ENCODE data around the gene AFG1L. TPM values are rescaled to one million over a fixed set of nuclear protein-coding genes. Genes with fewer than 3 reads are reported as not detected.

The AFG1L gene
- total and polyA plus RNA-seq, 12 donors = 2.5 to 13.5 (median 6.6) TPM

DNA sequence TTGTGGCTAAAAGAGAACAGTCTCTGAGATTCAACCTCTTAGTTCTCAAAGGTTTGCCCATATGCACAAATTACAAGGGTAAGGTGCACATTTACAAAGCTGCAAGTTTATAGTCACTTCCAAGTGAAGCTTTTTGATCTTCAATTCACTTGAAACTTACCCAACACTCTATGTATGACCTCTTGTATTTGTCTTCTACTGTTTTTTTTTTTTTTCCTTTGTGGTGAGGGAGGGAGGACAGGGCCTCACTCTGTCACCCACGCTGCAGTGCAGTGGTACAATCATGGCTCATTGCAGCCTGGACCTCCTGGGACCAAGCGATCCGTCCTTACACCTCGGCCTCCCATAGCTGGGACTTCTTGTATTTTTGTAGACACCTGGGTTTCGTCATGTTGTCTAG is 261.4 kb downstream of the AFG1L start:
- H3K27ac ChIP-seq = no peak overlapping the region

DNA sequence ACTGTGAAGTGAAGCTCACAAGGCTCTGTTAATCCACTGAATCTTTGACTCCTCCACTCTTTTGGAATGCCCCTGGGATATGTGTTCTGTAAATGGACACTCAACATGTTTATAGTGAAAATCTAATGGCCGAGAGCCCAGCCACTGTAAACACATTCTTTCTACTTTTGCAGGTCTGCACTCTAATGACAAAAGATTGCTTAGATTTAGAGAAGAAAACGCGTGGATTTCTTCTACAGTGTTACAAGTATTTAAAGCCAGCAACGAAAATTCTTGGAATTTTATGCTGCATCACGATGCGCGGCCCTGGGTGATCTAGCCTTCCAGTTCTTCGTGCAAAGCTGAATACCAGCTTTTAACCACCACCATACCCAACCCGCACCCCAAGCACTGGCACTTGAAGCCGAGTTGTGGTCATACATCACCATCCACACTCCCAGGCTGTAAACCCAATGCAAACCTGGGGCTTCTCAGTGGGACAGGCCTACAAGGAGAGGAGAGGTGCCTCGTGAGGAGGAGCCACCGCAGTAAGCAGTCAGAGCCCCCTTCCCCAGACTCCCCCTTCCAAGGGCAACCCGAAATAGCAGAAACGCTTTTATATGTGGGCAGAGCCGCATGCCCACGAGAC is 262.1 kb downstream of the AFG1L start:
- DNase-seq = peak in 4 of 7 donors; percentile 25 to 57 (median 32)
- Histone ChIP-seq H3K27me3 (no peaks in the 10 kb centered on the region), H3K36me3 (replicated peaks in 1 of 2) (no peaks in the 10 kb centered on the region), H3K4me1 (replicated peaks in 1 of 2) (peaks cover 6 to 8% of the 10 kb centered on the region in 2 donors), H3K4me3 (peak overlapping the region in 1 of 4 donors; percentile 93), H3K9me3 (replicated peaks in 1 of 3) (no peaks in the 10 kb centered on the region), H3K27ac (peak overlapping the region in 3 of 5 donors; percentile 99 to 100 (median 100))
- TF ChIP-seq, protein P1, sequence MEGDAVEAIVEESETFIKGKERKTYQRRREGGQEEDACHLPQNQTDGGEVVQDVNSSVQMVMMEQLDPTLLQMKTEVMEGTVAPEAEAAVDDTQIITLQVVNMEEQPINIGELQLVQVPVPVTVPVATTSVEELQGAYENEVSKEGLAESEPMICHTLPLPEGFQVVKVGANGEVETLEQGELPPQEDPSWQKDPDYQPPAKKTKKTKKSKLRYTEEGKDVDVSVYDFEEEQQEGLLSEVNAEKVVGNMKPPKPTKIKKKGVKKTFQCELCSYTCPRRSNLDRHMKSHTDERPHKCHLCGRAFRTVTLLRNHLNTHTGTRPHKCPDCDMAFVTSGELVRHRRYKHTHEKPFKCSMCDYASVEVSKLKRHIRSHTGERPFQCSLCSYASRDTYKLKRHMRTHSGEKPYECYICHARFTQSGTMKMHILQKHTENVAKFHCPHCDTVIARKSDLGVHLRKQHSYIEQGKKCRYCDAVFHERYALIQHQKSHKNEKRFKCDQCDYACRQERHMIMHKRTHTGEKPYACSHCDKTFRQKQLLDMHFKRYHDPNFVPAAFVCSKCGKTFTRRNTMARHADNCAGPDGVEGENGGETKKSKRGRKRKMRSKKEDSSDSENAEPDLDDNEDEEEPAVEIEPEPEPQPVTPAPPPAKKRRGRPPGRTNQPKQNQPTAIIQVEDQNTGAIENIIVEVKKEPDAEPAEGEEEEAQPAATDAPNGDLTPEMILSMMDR (IDR thresholded peaks at IDR 0.05) = no peak
- no peak for TF ChIP-seq POLR2A (IDR thresholded peaks at IDR 0.05)
- 41 to 62% (median 45%) methylated on average over 12 to 16 of the region's 16 CpGs for WGBS, 4 donors
- intact Hi-C loops (cut with DNase I) = loop anchor here in 1 of 2 donors (5.0 kb wide), 1 partner anchor 515 kb away; no protein-coding TSS in a partner anchor

More for the DNA sequence above, 261.4 kb downstream of the AFG1L start:
- 96 to 100% (median 99%) methylated on average over 5 of the region's 5 CpGs for WGBS, 4 donors
- Histone ChIP-seq H3K36me3 (replicated peaks in 1 of 2) (no peaks in the 10 kb centered on the region), H3K27me3 (no peaks in the 10 kb centered on the region), H3K9me3 (replicated peaks in 1 of 3) (no peaks in the 10 kb centered on the region), H3K4me3 (no peak overlapping the region), H3K4me1 (replicated peaks in 1 of 2) (peaks cover 6 to 8% of the 10 kb centered on the region in 2 donors)
- TF ChIP-seq, protein P1 (IDR thresholded peaks at IDR 0.05) = no peak
- no peak for TF ChIP-seq POLR2A (IDR thresholded peaks at IDR 0.05)
- intact Hi-C loops (cut with DNase I) = loop anchor here in 1 of 2 donors (5.0 kb wide), 1 partner anchor 516 kb away; no protein-coding TSS in a partner anchor
- no peak for DNase-seq

DNA sequence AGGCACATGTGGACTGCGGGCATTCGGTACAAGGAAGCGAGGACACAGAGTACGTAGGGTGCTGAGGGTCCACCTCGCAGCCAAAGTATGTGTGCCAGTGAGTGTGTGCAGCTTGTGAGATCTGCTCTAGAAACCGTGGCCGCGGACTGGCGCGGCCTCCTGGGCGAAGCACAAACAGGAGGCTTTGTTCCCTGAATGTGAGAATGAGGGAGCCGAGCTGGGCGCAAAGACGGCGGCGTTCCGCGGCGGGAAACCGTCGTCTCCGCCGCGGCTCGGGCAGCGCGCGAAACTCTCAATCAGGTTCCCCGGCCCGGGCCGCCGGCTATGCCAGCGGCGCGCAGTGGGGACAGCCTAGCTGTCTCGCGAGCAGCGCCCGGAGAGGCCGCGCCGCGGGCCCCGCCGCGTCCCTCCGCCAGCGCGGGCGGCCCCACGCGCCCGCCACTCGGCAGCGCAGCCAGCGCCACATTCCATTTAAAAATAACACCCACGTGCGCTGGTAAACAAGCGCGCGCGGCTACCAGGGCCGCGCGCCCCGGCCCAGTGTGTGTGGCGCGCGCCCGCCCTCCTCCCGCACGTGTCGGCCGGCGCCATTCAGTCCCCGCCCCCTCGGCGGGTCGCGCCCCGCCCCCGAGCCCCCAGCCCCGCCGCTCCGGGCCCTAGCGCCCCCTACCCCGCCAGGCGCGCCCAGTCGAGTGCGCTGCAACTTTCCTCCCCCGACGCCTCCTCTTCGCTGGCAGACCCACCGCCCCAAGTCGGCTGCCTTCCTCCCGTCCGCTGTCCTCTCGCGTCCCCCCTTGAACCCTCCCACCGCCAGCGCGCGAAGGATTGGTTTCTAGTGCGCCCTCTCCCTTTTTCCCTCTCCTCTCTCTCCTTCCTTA is 262.9 kb downstream of the AFG1L start:
- DNase-seq = peak; percentile 46 to 85 (median 71)
- peak overlapping the region; percentile 93 to 100 (median 99) for H3K27ac ChIP-seq
- peak overlapping the region in 3 of 4 donors; percentile 13 to 93 (median 77) for H3K4me3 ChIP-seq
- H3K36me3 ChIP-seq (replicated peaks in 1 of 2) = no peaks in the 10 kb centered on the region
- intact Hi-C loops (cut with DNase I) = loop anchor here in 1 of 2 donors (5.0 kb wide), 1 partner anchor 515 kb away; no protein-coding TSS in a partner anchor
- 0 to 1% (median 1%) methylated on average over 17 to 105 of the region's 105 CpGs for WGBS, 4 donors
- no peaks in the 10 kb centered on the region for H3K27me3 ChIP-seq
- peaks cover 6 to 8% of the 10 kb centered on the region in 2 donors for H3K4me1 ChIP-seq (replicated peaks in 1 of 2)
- H3K9me3 ChIP-seq (replicated peaks in 1 of 3) = no peaks in the 10 kb centered on the region
- TF ChIP-seq POLR2A (IDR thresholded peaks at IDR 0.05) = peak; percentile 16 to 53
- TF ChIP-seq, protein P1 (IDR thresholded peaks at IDR 0.05) = peak in 2 of 6 experiments; percentile 5 to 20

Measured in adrenal gland (tissue), 12 donors.